ENCODE results near the gene LEPROT. TPM values are rescaled to one million over a fixed set of nuclear protein-coding genes. Genes with fewer than 3 reads are reported as not detected.

Gene LEPROT
- total RNA-seq, 6 experiments from 2014 or later = 26.6 to 50.2 (median 37.5) TPM

- TF ChIP-seq, protein P1, sequence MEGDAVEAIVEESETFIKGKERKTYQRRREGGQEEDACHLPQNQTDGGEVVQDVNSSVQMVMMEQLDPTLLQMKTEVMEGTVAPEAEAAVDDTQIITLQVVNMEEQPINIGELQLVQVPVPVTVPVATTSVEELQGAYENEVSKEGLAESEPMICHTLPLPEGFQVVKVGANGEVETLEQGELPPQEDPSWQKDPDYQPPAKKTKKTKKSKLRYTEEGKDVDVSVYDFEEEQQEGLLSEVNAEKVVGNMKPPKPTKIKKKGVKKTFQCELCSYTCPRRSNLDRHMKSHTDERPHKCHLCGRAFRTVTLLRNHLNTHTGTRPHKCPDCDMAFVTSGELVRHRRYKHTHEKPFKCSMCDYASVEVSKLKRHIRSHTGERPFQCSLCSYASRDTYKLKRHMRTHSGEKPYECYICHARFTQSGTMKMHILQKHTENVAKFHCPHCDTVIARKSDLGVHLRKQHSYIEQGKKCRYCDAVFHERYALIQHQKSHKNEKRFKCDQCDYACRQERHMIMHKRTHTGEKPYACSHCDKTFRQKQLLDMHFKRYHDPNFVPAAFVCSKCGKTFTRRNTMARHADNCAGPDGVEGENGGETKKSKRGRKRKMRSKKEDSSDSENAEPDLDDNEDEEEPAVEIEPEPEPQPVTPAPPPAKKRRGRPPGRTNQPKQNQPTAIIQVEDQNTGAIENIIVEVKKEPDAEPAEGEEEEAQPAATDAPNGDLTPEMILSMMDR (IDR thresholded peaks at IDR 0.05) = no peak
- TF ChIP-seq POLR2A (IDR thresholded peaks at IDR 0.05) = no peak
- DNase-seq (no peak), ATAC-seq (no peak)
- WGBS (ENCODE audit: insufficient coverage, low coverage, low lambda C conversion rate, missing lambda C conversion rate) = 88% methylated on average over 11 of the region's 12 CpGs
- H3K4me1 ChIP-seq = no peaks in the 10 kb centered on the region
- H3K36me3 ChIP-seq = no peaks in the 10 kb centered on the region
- no peak overlapping the region for H3K4me3 ChIP-seq
- H3K27ac ChIP-seq = no peak overlapping the region
- H3K9me3 ChIP-seq = no peaks in the 10 kb centered on the region
- H3K27me3 ChIP-seq = no peaks in the 10 kb centered on the region
- intact Hi-C loops (cut with DNase I) = no loop called here
Observed at GRCh38 chr1:65440322-65440900, 19.9 kb downstream of the LEPROT start.

DNA sequence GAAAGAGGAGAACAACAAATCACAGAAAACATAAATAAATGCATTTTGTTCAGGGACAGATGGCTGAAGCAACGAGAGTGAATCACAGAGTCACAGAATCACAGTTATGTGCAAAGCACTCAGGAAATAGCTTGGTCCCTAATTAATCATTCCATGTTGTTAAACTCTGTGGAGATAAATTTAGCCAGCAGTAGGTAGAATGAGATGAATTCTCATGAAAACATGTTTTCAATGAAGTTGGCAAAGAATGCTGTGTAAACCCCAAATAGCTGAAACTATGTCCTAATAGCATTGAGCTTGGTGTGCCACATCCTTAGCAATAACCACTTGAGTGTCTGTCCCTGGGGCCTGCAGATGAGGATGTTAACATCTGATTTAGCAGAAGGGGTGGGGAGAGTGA is 20.4 kb downstream of the LEPROT start:
- ATAC-seq = no peak

GRCh38 chr1:65441464-65441863 is 21.0 kb downstream of the LEPROT start:
- 67% methylated on average over 3 of the region's 3 CpGs for WGBS (ENCODE audit: insufficient coverage, low coverage, low lambda C conversion rate, missing lambda C conversion rate)
- no peak for ATAC-seq

More for the DNA sequence above, 20.4 kb downstream of the LEPROT start:
- TF ChIP-seq, protein P1 (IDR thresholded peaks at IDR 0.05) = no peak
- TF ChIP-seq POLR2A (IDR thresholded peaks at IDR 0.05) = no peak
- H3K4me1 ChIP-seq = no peaks in the 10 kb centered on the region
- H3K9me3 ChIP-seq = no peaks in the 10 kb centered on the region
- no peaks in the 10 kb centered on the region for H3K27me3 ChIP-seq
- 82% methylated on average over 1 of the region's 1 CpG for WGBS (ENCODE audit: insufficient coverage, low coverage, low lambda C conversion rate, missing lambda C conversion rate)
- H3K36me3 ChIP-seq = no peaks in the 10 kb centered on the region
- intact Hi-C loops (cut with DNase I) = no loop called here
- H3K4me3 ChIP-seq = no peak overlapping the region
- no peak overlapping the region for H3K27ac ChIP-seq
- DNase-seq = no peak

DNA sequence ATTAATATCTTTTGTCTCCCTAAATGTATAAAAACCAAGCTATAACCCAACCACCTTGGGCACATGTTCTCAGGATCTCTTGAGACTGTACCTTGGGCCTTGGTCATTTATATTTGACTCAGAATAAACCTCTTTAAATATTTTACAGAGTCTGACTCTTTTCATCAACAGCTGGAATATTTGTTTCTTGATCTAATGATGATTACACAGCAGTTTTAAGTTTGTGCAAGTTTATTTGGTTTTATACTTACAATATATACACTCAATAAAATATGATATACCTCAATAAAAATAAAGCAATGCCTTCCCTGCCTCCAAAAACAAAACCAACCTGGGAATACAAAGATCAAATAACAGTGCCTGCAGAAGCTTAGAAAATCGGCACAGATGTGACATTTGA is 22.0 kb downstream of the LEPROT start:
- no peak for ATAC-seq
- H3K27me3 ChIP-seq = no peaks in the 10 kb centered on the region
- intact Hi-C loops (cut with DNase I) = no loop called here
- WGBS (ENCODE audit: insufficient coverage, low coverage, low lambda C conversion rate, missing lambda C conversion rate) = 100% methylated on average over 1 of the region's 1 CpG
- no peaks in the 10 kb centered on the region for H3K9me3 ChIP-seq
- DNase-seq = no peak
- H3K36me3 ChIP-seq = no peaks in the 10 kb centered on the region
- H3K4me1 ChIP-seq = no peaks in the 10 kb centered on the region
- TF ChIP-seq, protein P1 (IDR thresholded peaks at IDR 0.05) = no peak
- no peak for TF ChIP-seq POLR2A (IDR thresholded peaks at IDR 0.05)
- no peak overlapping the region for H3K27ac ChIP-seq
- no peak overlapping the region for H3K4me3 ChIP-seq

More at GRCh38 chr1:65441464-65441863, 21.0 kb downstream of the LEPROT start:
- no peaks in the 10 kb centered on the region for H3K9me3 ChIP-seq
- H3K27me3 ChIP-seq = no peaks in the 10 kb centered on the region
- H3K4me1 ChIP-seq = no peaks in the 10 kb centered on the region
- TF ChIP-seq, protein P1 (IDR thresholded peaks at IDR 0.05) = no peak
- TF ChIP-seq POLR2A (IDR thresholded peaks at IDR 0.05) = no peak
- H3K4me3 ChIP-seq = no peak overlapping the region
- intact Hi-C loops (cut with DNase I) = no loop called here
- no peaks in the 10 kb centered on the region for H3K36me3 ChIP-seq
- no peak for DNase-seq
- H3K27ac ChIP-seq = no peak overlapping the region

All from right lobe of liver (tissue), 6 donors.